Thymus (tissue), 11 donors: ENCODE measurements around the gene FADS1. TPM values are rescaled to one million over a fixed set of nuclear protein-coding genes. Genes with fewer than 3 reads are reported as not detected.
A peak's percentile ranks its signal among the peaks of the same experiment; 100 is the strongest.

ENCODE experiments used
- DNase-seq, 9 donors: peaks; one replicate each; pipeline ENCODE4 v3.0.0-alpha.2; 2013; ENCODE audit warnings: low spot score in 9 of 9, low read depth in 6 of 9, missing footprints in 1 of 9
- H3K27ac ChIP-seq, 2 donors: one replicate each; pipeline ENCODE4 v1.5.1; 2013; ENCODE audit warnings: control low read depth in 1 of 2, low read depth in 1 of 2, low read length in 1 of 2, mild to moderate bottlenecking in 1 of 2, moderate library complexity in 1 of 2
- H3K27me3 ChIP-seq, 2 donors: one replicate each; pipeline ENCODE4 v1.5.1; 2013; ENCODE audit warnings: low read length in 1 of 2; ENCODE audit not compliant: control insufficient read depth in 2 of 2, insufficient read depth in 1 of 2
- H3K36me3 ChIP-seq, 2 donors: one replicate each; pipeline ENCODE4 v1.5.1; 2013; ENCODE audit warnings: low read length in 1 of 2, mild to moderate bottlenecking in 1 of 2, moderate library complexity in 1 of 2; ENCODE audit not compliant: control insufficient read depth in 2 of 2, insufficient read depth in 2 of 2
- H3K4me1 ChIP-seq, 2 donors: one replicate each; pipeline ENCODE4 v1.5.1; 2013; ENCODE audit warnings: low read length in 2 of 2; ENCODE audit not compliant: control insufficient read depth in 2 of 2, insufficient read depth in 2 of 2
- H3K4me3 ChIP-seq, 2 donors: one replicate each; pipeline ENCODE4 v1.5.1; 2013; ENCODE audit warnings: low read length in 2 of 2, control low read depth in 1 of 2, mild to moderate bottlenecking in 1 of 2
- H3K9me3 ChIP-seq, 2 donors: one replicate each; pipeline ENCODE4 v1.5.1; 2013; ENCODE audit warnings: low read length in 1 of 2, mild to moderate bottlenecking in 1 of 2; ENCODE audit not compliant: control insufficient read depth in 2 of 2, insufficient read depth in 1 of 2
- WGBS: extraction: QIAGEN DNeasy Blood & Tissue Kit; methylation state at CpG from one replicate; pipeline ENCODE4 v1.1.7; 2013; 5-methylcytosine and 5-hydroxymethylcytosine counted together
- polyA plus RNA-seq: library from polyadenylated mRNA; stranded (reverse); fragments of 200-250 nt; gene quantifications from one replicate; pipeline ENCODE4 v1.2.3, GENCODE V29; 2013
- total RNA-seq: library from RNA; stranded (reverse); fragments of 120-200 nt; gene quantifications from one replicate; pipeline ENCODE4 v1.2.4, GENCODE V29; 2013
- donor health status: healthy.

The FADS1 gene
- total and polyA plus RNA-seq, 2 donors, result 4.4 to 12.9 TPM

GRCh38 chr11:61848631-61849030, 31.8 kb upstream of the FADS1 start:
- Histone ChIP-seq H3K4me1 (no peaks in the 10 kb centered on the region), H3K36me3 (peaks cover 55 to 75% of the 10 kb centered on the region in 2 donors), H3K27me3 (no peaks in the 10 kb centered on the region), H3K27ac (no peak overlapping the region), H3K9me3 (no peaks in the 10 kb centered on the region), H3K4me3 (no peak overlapping the region)
- DNase-seq, result no peak
- 98% methylated on average over 9 of the region's 9 CpGs for WGBS

GRCh38 chr11:61847914-61848581, 31.2 kb upstream of the FADS1 start:
- Histone ChIP-seq H3K36me3 (peaks cover 51 to 76% of the 10 kb centered on the region in 2 donors), H3K27ac (no peak overlapping the region), H3K27me3 (no peaks in the 10 kb centered on the region), H3K9me3 (no peaks in the 10 kb centered on the region), H3K4me3 (no peak overlapping the region), H3K4me1 (no peaks in the 10 kb centered on the region)
- WGBS, result 96% methylated on average over 18 of the region's 18 CpGs
- DNase-seq, result no peak

DNA sequence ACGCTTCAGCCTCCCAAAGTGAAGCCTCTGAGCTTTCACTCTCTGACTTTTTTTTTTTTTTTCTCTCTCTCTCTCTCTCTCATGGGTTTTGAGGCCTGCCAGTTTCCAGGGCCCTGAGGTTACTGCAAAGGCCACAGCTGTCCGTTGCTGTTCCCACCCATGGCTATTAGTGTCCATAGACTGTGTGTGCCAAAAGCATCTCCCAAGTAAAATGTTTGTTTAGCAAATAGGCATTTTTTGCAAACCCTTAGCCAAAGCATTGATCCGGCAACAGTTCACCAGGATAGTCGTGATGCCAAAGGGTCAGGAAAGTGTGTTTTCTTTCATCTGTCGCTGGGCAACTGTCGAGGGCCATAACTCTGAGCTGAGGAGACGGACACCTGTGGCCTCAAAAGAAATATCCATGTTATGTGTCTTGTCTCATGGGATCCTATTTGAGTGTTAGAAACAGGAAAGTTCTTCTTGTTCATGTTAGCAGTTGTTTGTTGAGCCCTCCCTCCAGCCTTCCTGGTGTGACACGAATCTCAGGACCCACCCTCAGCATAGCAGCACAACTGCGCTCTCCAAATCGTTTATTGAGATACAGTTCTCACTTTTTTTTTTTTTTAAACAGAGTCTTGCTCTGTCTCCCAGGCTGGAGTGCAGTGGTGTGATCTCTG, 29.7 kb upstream of the FADS1 start:
- WGBS, result 97% methylated on average over 10 of the region's 10 CpGs
- no peak for DNase-seq
- Histone ChIP-seq H3K36me3 (peaks cover 57 to 79% of the 10 kb centered on the region in 2 donors), H3K4me3 (no peak overlapping the region), H3K4me1 (peaks cover 4 to 6% of the 10 kb centered on the region in 2 donors), H3K9me3 (no peaks in the 10 kb centered on the region), H3K27me3 (no peaks in the 10 kb centered on the region), H3K27ac (no peak overlapping the region)

DNA sequence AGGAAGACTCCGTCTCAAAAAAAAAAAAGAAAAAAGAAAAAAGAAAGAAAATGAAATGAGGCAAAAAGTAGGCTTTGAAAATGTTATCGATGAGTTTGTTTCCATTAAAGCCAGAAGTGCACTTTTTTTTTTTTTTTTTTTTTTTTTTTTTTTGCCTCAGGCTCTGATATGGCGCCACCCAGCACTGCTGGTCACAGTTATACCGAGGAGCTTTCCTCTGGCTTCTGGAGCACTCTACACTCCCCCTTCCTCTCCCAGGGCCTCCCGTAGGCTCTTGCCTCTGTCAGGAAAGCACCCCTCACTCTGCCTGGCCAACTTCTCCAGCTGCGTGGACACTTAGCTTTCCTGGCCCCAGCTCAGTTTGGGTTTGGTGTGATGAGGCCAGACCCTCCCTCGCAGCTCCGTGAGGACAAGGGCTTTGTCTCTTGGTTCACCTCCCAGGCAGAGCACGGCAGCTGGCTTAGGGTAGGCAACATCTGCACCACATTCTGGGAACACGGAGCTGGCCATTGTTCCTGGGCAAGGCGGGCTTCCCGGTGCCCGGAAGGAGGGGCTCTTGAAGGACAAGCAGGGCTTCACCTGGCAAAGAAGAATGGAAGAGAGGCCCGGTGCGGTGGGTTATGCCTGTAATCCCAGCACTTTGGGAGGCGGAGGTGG, 28.2 kb upstream of the FADS1 start:
- peaks cover 55 to 81% of the 10 kb centered on the region in 2 donors for H3K36me3 ChIP-seq
- H3K4me1 ChIP-seq, result peaks cover 6 to 8% of the 10 kb centered on the region in 2 donors
- DNase-seq, result no peak
- no peaks in the 10 kb centered on the region for H3K9me3 ChIP-seq
- no peak overlapping the region for H3K4me3 ChIP-seq
- H3K27ac ChIP-seq, result no peak overlapping the region
- no peaks in the 10 kb centered on the region for H3K27me3 ChIP-seq
- WGBS, result 91% methylated on average over 16 of the region's 16 CpGs

- peaks cover 49 to 81% of the 10 kb centered on the region in 2 donors for H3K36me3 ChIP-seq
These were observed 25.7 kb upstream of the FADS1 start for GRCh38 chr11:61842528-61842820.

GRCh38 chr11:61841636-61842527, 25.1 kb upstream of the FADS1 start:
- Histone ChIP-seq H3K4me1 (peaks cover 6 to 8% of the 10 kb centered on the region in 2 donors), H3K9me3 (no peaks in the 10 kb centered on the region), H3K4me3 (no peak overlapping the region), H3K27ac (peak overlapping the region in 1 of 2 donors; percentile 11), H3K36me3 (peaks cover 47 to 81% of the 10 kb centered on the region in 2 donors), H3K27me3 (no peaks in the 10 kb centered on the region)
- no peak for DNase-seq
- WGBS, result 78% methylated on average over 12 of the region's 12 CpGs

More at GRCh38 chr11:61842528-61842820, 25.7 kb upstream of the FADS1 start:
- H3K27me3 ChIP-seq, result no peaks in the 10 kb centered on the region
- H3K4me3 ChIP-seq, result no peak overlapping the region
- H3K27ac ChIP-seq, result no peak overlapping the region
- H3K4me1 ChIP-seq, result peaks cover 6 to 8% of the 10 kb centered on the region in 2 donors
- no peaks in the 10 kb centered on the region for H3K9me3 ChIP-seq
- WGBS, result 97% methylated on average over 7 of the region's 7 CpGs
- DNase-seq, result no peak

DNA sequence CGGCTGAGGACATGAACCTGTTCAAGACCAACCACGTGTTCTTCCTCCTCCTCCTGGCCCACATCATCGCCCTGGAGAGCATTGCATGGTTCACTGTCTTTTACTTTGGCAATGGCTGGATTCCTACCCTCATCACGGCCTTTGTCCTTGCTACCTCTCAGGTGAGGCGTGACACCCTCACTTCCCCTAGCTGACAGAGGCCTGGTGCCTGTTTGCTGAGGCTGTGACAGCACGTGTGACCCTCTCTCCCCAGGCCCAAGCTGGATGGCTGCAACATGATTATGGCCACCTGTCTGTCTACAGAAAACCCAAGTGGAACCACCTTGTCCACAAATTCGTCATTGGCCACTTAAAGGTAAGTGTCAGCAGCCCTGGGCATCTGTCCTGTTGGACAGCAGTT, 23.6 kb upstream of the FADS1 start:
- H3K4me3 ChIP-seq, result no peak overlapping the region
- WGBS, result 95% methylated on average over 7 of the region's 7 CpGs
- DNase-seq, result no peak
- no peak overlapping the region for H3K27ac ChIP-seq
- H3K36me3 ChIP-seq, result peaks cover 47 to 71% of the 10 kb centered on the region in 2 donors
- H3K27me3 ChIP-seq, result no peaks in the 10 kb centered on the region
- peaks cover 6 to 17% of the 10 kb centered on the region in 2 donors for H3K4me1 ChIP-seq
- no peaks in the 10 kb centered on the region for H3K9me3 ChIP-seq

GRCh38 chr11:61839742-61840141, 22.9 kb upstream of the FADS1 start:
- Histone ChIP-seq H3K36me3 (peaks cover 43 to 67% of the 10 kb centered on the region in 2 donors), H3K9me3 (no peaks in the 10 kb centered on the region), H3K27me3 (no peaks in the 10 kb centered on the region), H3K4me3 (no peak overlapping the region), H3K27ac (no peak overlapping the region), H3K4me1 (peaks cover 11 to 24% of the 10 kb centered on the region in 2 donors)
- DNase-seq, result no peak
- WGBS, result 96% methylated on average over 2 of the region's 2 CpGs
